Activated B cell treated with CpG ODN at 0.5 μM for 24 hours (primary cell): ENCODE data around the gene FAM81A. TPM values are rescaled to one million over a fixed set of nuclear protein-coding genes. Genes with fewer than 3 reads are reported as not detected.
"Not testable (repeated sequence)": the region's sequence is repeated elsewhere in the genome, so short reads cannot be mapped to it uniquely, and the experiment has no call there.

Source experiments
- ATAC-seq: fragments of 200-7000 bp; cut with Tn5 transposase; one replicate; pipeline ENCODE4 v1.10.0; 2021; ENCODE audit warnings: low read depth, mild to moderate bottlenecking, moderate library complexity
- CTCF ChIA-PET: fragments of 350-600 bp; sonication (Branson Sonifier 250); formaldehyde crosslinking; loops from one replicate; lab custom pipeline; 2021; ENCODE audit warnings: antibody characterized with exemption; lab: Charles Lee
- POLR2A ChIA-PET: fragments of 350-600 bp; sonication (Branson Sonifier 250); formaldehyde crosslinking; loops from one replicate; lab custom pipeline; 2021; ENCODE audit warnings: antibody characterized with exemption; lab: Charles Lee
- DNase-seq: peaks from one replicate; pipeline ENCODE4 v3.0.0; 2022
- H3K27ac Mint-ChIP-seq: one replicate; pipeline ENCODE4 v1.8.0; 2020; ENCODE audit warnings: mixed read lengths
- H3K27me3 Mint-ChIP-seq: one replicate; pipeline ENCODE4 v1.8.0; 2021; ENCODE audit warnings: mixed read lengths
- H3K36me3 Mint-ChIP-seq: one replicate; pipeline ENCODE4 v1.8.0; 2021; ENCODE audit warnings: low read depth, mixed read lengths
- H3K4me1 Mint-ChIP-seq: one replicate; pipeline ENCODE4 v1.8.0; 2021; ENCODE audit warnings: mixed read lengths
- H3K4me3 Mint-ChIP-seq: one replicate; pipeline ENCODE4 v1.8.0; 2020; ENCODE audit warnings: mild to moderate bottlenecking, mixed read lengths
- H3K9me3 Mint-ChIP-seq: one replicate; pipeline ENCODE4 v1.8.0; 2020; ENCODE audit warnings: mixed read lengths
- intact Hi-C: fragments of 100-400 bp; cut with micrococcal nuclease; formaldehyde crosslinking; loops from one replicate; pipeline ENCODE4 v1.15.1; 2024
- total RNA-seq: library from RNA; stranded (reverse); gene quantifications from 2 replicates; pipeline ENCODE4 v1.2.3, GENCODE V29; 2022
- TF ChIP-seq, protein P1 (sequence below): fragments of 200-600 bp; IDR thresholded peaks from one replicate; pipeline ENCODE4 v1.8.0; 2022; ENCODE audit warnings: antibody characterized with exemption, mild to moderate bottlenecking

FAM81A gene
- total RNA-seq, 1 donor from 2014 or later = 6.2 TPM

DNA sequence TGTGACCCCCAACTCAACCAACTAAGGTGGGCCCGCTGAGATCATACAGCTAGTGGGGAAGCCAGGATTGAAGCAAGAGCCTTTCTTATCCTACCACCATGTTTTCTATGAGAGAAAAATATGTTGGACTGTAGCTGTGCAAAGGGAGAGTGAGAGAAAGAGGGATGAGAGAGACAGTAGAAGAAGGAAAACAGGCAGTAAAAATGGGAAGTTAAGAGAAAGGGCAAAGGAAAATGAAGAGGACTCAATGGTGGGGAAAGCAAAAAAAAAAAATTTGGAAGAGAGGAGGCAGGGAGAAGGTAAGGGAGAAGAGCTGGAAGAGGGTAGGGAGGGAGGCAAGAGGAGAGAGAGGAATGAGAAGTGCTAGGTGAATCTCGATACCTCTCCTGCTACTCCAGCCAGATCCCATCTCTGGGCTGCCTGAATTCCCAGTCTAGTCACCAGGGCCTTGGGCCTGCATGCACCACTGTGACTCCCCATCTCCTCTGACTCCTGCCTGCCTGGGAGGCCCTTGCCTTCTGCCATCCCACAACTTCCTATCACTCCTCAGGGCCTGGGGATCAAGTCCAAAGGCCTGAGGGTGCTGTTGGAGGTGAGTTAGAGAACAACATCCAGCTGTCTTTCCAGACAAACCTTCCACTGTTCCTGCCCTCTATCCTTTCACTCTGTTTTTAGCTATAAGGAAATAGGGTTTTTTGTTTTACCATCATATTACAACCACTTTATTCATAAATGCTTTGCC is 15.7 kb downstream of the FAM81A start:
- Mint-ChIP-seq H3K27me3 (no peaks in the 10 kb centered on the region), H3K27ac (no peak overlapping the region), H3K36me3 (no peaks in the 10 kb centered on the region), H3K9me3 (no peaks in the 10 kb centered on the region), H3K4me3 (no peak overlapping the region), H3K4me1 (no peaks in the 10 kb centered on the region)
- DNase-seq (no peak), ATAC-seq (no peak)
- intact Hi-C loops = no loop called here
- ChIA-PET POLR2A (interaction anchor here (0.7 kb wide), 2 partner anchors 29 to 155 kb away, joined by 4 to 6 read pairs; no protein-coding TSS in a partner anchor), CTCF (no interaction called here)
- TF ChIP-seq, protein P1, sequence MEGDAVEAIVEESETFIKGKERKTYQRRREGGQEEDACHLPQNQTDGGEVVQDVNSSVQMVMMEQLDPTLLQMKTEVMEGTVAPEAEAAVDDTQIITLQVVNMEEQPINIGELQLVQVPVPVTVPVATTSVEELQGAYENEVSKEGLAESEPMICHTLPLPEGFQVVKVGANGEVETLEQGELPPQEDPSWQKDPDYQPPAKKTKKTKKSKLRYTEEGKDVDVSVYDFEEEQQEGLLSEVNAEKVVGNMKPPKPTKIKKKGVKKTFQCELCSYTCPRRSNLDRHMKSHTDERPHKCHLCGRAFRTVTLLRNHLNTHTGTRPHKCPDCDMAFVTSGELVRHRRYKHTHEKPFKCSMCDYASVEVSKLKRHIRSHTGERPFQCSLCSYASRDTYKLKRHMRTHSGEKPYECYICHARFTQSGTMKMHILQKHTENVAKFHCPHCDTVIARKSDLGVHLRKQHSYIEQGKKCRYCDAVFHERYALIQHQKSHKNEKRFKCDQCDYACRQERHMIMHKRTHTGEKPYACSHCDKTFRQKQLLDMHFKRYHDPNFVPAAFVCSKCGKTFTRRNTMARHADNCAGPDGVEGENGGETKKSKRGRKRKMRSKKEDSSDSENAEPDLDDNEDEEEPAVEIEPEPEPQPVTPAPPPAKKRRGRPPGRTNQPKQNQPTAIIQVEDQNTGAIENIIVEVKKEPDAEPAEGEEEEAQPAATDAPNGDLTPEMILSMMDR = no peak

DNA sequence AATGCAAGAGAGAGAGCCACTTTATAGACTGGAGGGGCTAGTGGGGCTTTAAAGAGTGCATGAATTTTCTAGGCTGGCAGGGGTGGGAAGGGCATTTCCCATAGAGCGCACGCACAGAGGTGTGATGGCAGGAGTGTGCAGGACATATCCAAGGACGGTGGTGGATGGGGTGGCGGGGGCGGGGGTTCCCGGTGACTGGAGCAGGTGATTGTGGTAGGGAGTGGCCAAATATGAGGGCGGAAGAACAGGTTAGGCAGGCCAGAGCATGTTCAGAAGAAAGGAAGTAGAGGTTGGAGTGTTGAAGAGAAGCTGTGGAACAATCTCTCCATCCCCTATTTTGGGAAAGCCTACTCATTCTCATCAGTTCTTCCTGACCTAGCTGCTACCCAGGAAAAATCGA is 18.1 kb downstream of the FAM81A start:
- H3K9me3 Mint-ChIP-seq = no peaks in the 10 kb centered on the region
- CTCF ChIA-PET = no interaction called here
- H3K4me3 Mint-ChIP-seq = no peak overlapping the region
- no peaks in the 10 kb centered on the region for H3K4me1 Mint-ChIP-seq
- H3K36me3 Mint-ChIP-seq = peaks cover 2% of the 10 kb centered on the region
- no peak overlapping the region for H3K27ac Mint-ChIP-seq
- POLR2A ChIA-PET = no interaction called here
- TF ChIP-seq, protein P1 = no peak
- H3K27me3 Mint-ChIP-seq = no peaks in the 10 kb centered on the region
- intact Hi-C loops = no loop called here
- DNase-seq (no peak), ATAC-seq (no peak)

DNA sequence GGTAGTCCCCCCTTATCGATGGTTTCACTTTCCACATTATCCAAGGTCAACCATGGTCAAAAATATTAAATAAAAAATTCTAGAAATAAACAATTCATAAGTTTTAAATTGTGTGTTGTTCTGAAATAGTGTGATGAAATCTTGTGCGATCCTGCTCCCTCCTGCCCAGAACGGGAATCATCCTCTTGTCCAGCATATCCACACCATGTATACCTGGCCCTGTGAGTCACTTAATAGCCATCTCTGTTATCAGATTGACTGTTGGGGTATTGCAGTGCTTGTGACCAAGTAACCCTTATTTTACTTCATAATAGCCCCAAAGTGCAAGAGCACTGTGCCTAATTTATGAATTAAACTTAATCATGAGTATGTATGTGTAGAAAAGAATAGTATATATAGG is 19.1 kb downstream of the FAM81A start:
- ATAC-seq (no peak), DNase-seq (no peak)
- CTCF ChIA-PET = no interaction called here
- Mint-ChIP-seq H3K4me3 (no peak overlapping the region), H3K4me1 (no peaks in the 10 kb centered on the region), H3K27ac (no peak overlapping the region), H3K9me3 (no peaks in the 10 kb centered on the region), H3K27me3 (no peaks in the 10 kb centered on the region), H3K36me3 (peaks cover 7% of the 10 kb centered on the region)
- intact Hi-C loops = no loop called here
- POLR2A ChIA-PET = no interaction called here
- TF ChIP-seq, protein P1 = no peak

DNA sequence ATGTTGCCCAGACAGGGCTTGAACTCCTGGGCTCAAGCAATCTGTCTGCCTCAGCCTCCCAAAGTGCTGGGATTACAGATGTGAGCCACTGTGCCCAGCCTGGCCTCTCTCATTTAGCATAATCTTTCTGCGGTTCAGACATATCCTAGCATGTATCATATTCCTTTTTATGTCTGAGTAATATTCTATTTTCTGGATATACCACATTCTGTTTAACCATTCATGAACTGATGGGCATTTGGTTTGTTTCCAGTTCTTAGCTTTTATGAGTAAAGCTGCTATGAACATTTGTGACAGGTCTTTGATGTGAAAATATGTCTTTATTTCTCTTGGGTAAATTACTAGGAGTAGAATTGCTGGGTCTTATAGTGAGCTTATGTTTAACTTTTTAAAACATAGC is 23.5 kb downstream of the FAM81A start:
- intact Hi-C loops = no loop called here
- Mint-ChIP-seq H3K4me1 (no peaks in the 10 kb centered on the region), H3K27me3 (no peaks in the 10 kb centered on the region), H3K27ac (no peak overlapping the region), H3K4me3 (no peak overlapping the region), H3K9me3 (peaks cover 2% of the 10 kb centered on the region), H3K36me3 (peaks cover 11% of the 10 kb centered on the region)
- POLR2A ChIA-PET = interaction anchor here (0.8 kb wide), 1 partner anchor 23 kb away, joined by 3 read pairs; no protein-coding TSS in a partner anchor
- CTCF ChIA-PET = no interaction called here
- ATAC-seq = no peak
- TF ChIP-seq, protein P1 = no peak
- no peak for DNase-seq

DNA sequence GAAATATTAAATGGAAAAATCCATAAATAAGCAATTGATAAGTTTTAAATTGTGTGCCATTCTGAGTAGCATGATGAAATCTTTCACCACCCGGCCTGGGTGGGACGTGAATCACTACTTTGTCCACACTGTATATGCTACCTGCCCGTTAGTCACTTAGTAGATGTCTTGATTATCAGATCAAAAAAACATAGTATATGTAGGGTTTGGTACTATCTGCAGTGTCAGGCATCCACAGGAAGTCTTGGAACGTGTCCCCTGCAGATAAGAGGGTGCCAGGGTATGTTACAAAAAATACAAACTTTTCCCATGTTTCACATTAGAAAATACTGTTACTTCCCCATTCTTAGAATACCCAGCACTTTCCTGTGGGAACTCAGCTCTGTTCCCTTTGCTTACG is 35.2 kb downstream of the FAM81A start:
- Mint-ChIP-seq H3K4me1 (peaks cover 9% of the 10 kb centered on the region), H3K27me3 (no peaks in the 10 kb centered on the region), H3K4me3 (no peak overlapping the region), H3K27ac (no peak overlapping the region), H3K36me3 (no peaks in the 10 kb centered on the region), H3K9me3 (no peaks in the 10 kb centered on the region)
- CTCF ChIA-PET = no interaction called here
- ATAC-seq = no peak
- intact Hi-C loops = no loop called here
- no peak for DNase-seq
- TF ChIP-seq, protein P1 = no peak
- POLR2A ChIA-PET = no interaction called here

DNA sequence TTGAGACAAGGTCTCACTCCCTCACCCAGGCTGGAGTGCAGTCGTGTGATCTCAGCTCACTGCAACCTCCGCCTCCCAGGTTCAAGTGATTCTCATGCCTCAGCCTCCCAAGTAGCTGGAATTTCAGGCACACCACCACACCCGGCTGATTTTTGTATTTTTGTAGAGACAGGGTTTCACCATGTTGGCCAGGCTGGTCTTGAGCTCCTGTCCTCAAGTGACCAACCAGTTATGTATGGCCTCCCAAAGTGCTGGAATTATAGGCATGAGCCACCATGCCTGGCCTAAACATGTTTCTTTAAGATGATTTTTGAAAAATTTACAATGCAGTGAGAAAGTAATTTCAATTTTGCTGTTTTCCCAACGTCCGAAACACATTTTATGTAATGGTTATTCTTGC is 37.2 kb downstream of the FAM81A start:
- H3K4me3 Mint-ChIP-seq, H3K36me3 Mint-ChIP-seq, H3K4me1 Mint-ChIP-seq, ATAC-seq, H3K27ac Mint-ChIP-seq, POLR2A ChIA-PET, H3K9me3 Mint-ChIP-seq, CTCF ChIA-PET, DNase-seq, intact Hi-C loops, H3K27me3 Mint-ChIP-seq: not testable (repeated sequence)
